Amniotic epithelial cell (primary cell): ENCODE measurements around the gene KYAT1.

Source experiments
- DNase-seq: peaks from one replicate; pipeline ENCODE4 v3.0.0-alpha.2; 2010; ENCODE audit warnings: low read depth

The KYAT1 gene

GRCh38 chr9:128838338-128838737 is 43.4 kb downstream of the KYAT1 start:
- DNase-seq, result no peak

- no peak for DNase-seq
These were observed 45.1 kb downstream of the KYAT1 start for GRCh38 chr9:128836509-128837145.

GRCh38 chr9:128835246-128836210 is 46.2 kb downstream of the KYAT1 start:
- no peak for DNase-seq

GRCh38 chr9:128833696-128834095 is 48.1 kb downstream of the KYAT1 start:
- DNase-seq, result no peak

GRCh38 chr9:128829477-128830251 is 52.1 kb downstream of the KYAT1 start, which contains the start of gene SPOUT1:
Gene SPOUT1 (minus strand): TSS chr9:128829794. CDS start chr9:128829780, 14 bp downstream.
- DNase-seq, result peak; percentile 81

GRCh38 chr9:128828719-128829452 is 52.9 kb downstream of the KYAT1 start:
- DNase-seq, result no peak

- no peak for DNase-seq
These were observed 53.5 kb downstream of the KYAT1 start for GRCh38 chr9:128828267-128828666.

- DNase-seq, result no peak
These were observed 55.6 kb downstream of the KYAT1 start for GRCh38 chr9:128825923-128826700.

- no peak for DNase-seq
These were observed 56.8 kb downstream of the KYAT1 start for GRCh38 chr9:128824911-128825310.

- DNase-seq, result no peak
These were observed 57.8 kb downstream of the KYAT1 start for GRCh38 chr9:128823903-128824406.

GRCh38 chr9:128823362-128823902 is 58.3 kb downstream of the KYAT1 start:
- no peak for DNase-seq

- no peak for DNase-seq
These were observed 59.2 kb downstream of the KYAT1 start for GRCh38 chr9:128822407-128823042.

GRCh38 chr9:128821584-128822406 is 60.0 kb downstream of the KYAT1 start:
- no peak for DNase-seq

GRCh38 chr9:128820665-128821583 is 60.8 kb downstream of the KYAT1 start:
- no peak for DNase-seq

GRCh38 chr9:128819716-128820664 is 61.8 kb downstream of the KYAT1 start:
- DNase-seq, result peak; percentile 77

- no peak for DNase-seq
These were observed 62.7 kb downstream of the KYAT1 start for GRCh38 chr9:128818839-128819715.
